ENCODE measurements around the gene PPA2.
"Not testable (repeated sequence)": the region's sequence is repeated elsewhere in the genome, so short reads cannot be mapped to it uniquely, and the experiment has no call there.

PPA2 gene

DNA sequence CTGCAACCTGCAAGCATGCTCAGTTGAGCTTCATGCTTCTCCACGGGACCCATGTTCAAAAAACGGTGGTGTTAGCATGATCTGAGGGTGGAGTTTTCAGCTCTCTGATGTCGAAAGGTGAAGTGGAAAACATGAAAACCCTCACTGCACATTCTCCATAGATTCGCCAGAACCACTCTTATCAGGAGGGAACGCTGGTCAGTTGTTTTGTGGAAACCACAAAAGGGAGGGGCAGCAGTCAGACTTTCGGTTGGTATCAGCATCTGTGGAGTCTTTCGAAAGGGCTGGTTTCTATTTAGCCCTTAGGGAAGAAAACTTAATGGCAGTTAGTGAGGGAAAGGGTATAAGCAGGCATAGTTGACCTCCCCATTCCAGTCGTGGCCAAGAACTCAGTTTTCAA lies 12.6 kb downstream of the PPA2 start:
- Histone ChIP-seq H3K4me2 (ENCODE audit: low read length) (no peak overlapping the region), H3K36me3 (ENCODE audit: insufficient read depth, low read length) (peaks cover 14% of the 10 kb centered on the region)
- TF ChIP-seq EZH2 (IDR thresholded peaks at IDR 0.05; ENCODE audit: borderline replicate concordance, low read length) = no peak
- TF ChIP-seq, protein P1, sequence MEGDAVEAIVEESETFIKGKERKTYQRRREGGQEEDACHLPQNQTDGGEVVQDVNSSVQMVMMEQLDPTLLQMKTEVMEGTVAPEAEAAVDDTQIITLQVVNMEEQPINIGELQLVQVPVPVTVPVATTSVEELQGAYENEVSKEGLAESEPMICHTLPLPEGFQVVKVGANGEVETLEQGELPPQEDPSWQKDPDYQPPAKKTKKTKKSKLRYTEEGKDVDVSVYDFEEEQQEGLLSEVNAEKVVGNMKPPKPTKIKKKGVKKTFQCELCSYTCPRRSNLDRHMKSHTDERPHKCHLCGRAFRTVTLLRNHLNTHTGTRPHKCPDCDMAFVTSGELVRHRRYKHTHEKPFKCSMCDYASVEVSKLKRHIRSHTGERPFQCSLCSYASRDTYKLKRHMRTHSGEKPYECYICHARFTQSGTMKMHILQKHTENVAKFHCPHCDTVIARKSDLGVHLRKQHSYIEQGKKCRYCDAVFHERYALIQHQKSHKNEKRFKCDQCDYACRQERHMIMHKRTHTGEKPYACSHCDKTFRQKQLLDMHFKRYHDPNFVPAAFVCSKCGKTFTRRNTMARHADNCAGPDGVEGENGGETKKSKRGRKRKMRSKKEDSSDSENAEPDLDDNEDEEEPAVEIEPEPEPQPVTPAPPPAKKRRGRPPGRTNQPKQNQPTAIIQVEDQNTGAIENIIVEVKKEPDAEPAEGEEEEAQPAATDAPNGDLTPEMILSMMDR (IDR thresholded peaks at IDR 0.05; ENCODE audit: low read length) = no peak

DNA sequence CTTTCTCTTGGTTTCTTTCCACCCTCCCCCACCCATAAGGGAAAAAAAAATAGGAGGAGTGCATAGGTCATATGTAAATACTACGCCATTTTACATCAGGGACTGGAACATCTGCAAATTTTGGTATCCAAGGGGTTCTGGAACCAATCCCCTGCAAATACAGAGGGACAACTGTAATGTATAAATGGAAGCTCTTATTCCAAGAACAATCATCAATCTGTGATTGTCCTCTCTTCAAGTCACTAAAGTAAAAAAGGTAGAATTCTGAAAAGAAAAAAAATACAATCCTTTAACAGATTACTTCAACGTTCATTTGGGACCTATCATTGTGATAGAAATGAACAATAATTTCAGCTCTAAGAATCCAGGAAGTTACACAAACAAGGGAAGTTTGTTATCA lies 13.6 kb downstream of the PPA2 start:
- Histone ChIP-seq H3K9ac (ENCODE audit: low read length) (no peak overlapping the region), H3F3A (ENCODE audit: insufficient read depth, low read length) (no peaks in the 10 kb centered on the region), H3K36me3 (ENCODE audit: insufficient read depth, low read length) (peaks cover 20% of the 10 kb centered on the region), H3K9me2 (ENCODE audit: low read depth, low read length) (no peaks in the 10 kb centered on the region), H3K9me3 (ENCODE audit: low read length) (no peaks in the 10 kb centered on the region), H2AFZ (ENCODE audit: low read length) (no peak overlapping the region), H3K27me3 (ENCODE audit: insufficient read depth, low read length) (no peaks in the 10 kb centered on the region), H3K4me3 (ENCODE audit: low read depth, low read length, poor library complexity, severe bottlenecking) (no peak overlapping the region), H3K79me2 (ENCODE audit: insufficient read depth, low read length) (no peaks in the 10 kb centered on the region), H4K20me1 (ENCODE audit: insufficient read depth, low read length) (no peaks in the 10 kb centered on the region; the same call in 1 of the 2 replicates), H3K4me2 (ENCODE audit: low read length) (no peak overlapping the region), H3K27ac (ENCODE audit: low read depth, low read length, poor library complexity, severe bottlenecking) (no peak overlapping the region), H3K4me1 (ENCODE audit: insufficient read depth, low read length, severe bottlenecking) (no peaks in the 10 kb centered on the region)
- TF ChIP-seq, protein P1 (IDR thresholded peaks at IDR 0.05; ENCODE audit: low read length) = no peak
- no peak for TF ChIP-seq EZH2 (IDR thresholded peaks at IDR 0.05; ENCODE audit: borderline replicate concordance, low read length)

More for the DNA sequence above, 12.6 kb downstream of the PPA2 start:
- H3K27ac ChIP-seq (ENCODE audit: low read depth, low read length, poor library complexity, severe bottlenecking) = no peak overlapping the region
- H3K9ac ChIP-seq (ENCODE audit: low read length) = no peak overlapping the region
- H3K4me1 ChIP-seq (ENCODE audit: insufficient read depth, low read length, severe bottlenecking) = no peaks in the 10 kb centered on the region
- H3F3A ChIP-seq (ENCODE audit: insufficient read depth, low read length) = no peaks in the 10 kb centered on the region
- no peaks in the 10 kb centered on the region; the same call in 1 of the 2 replicates for H4K20me1 ChIP-seq (ENCODE audit: insufficient read depth, low read length)
- no peaks in the 10 kb centered on the region for H3K79me2 ChIP-seq (ENCODE audit: insufficient read depth, low read length)
- no peaks in the 10 kb centered on the region for H3K9me2 ChIP-seq (ENCODE audit: low read depth, low read length)
- no peaks in the 10 kb centered on the region for H3K27me3 ChIP-seq (ENCODE audit: insufficient read depth, low read length)
- no peak overlapping the region for H3K4me3 ChIP-seq (ENCODE audit: low read depth, low read length, poor library complexity, severe bottlenecking)
- no peak overlapping the region for H2AFZ ChIP-seq (ENCODE audit: low read length)
- no peaks in the 10 kb centered on the region for H3K9me3 ChIP-seq (ENCODE audit: low read length)

DNA sequence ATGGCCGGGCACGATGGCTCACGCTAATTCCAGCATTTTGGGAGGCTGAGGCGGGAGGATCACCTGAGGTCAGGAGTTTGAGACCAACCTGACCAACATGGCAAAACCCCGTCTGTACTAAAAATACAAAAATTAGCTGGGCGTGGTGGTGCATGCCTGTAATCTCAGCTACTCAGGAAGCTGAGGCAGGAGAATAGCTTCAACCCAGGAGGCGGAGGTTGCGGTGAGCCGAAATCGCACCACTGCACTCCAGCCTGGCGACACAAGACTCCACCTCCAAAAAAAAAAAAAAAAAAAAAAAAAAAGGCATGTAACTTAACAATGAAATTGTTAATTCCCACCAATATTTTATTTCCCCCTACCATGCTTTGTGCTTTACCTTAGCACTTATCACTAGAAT lies 15.3 kb downstream of the PPA2 start:
- not testable (repeated sequence) for H4K20me1 ChIP-seq (ENCODE audit: insufficient read depth, low read length); H2AFZ ChIP-seq (ENCODE audit: low read length); H3K79me2 ChIP-seq (ENCODE audit: insufficient read depth, low read length); H3K4me3 ChIP-seq (ENCODE audit: low read depth, low read length, poor library complexity, severe bottlenecking); H3K4me2 ChIP-seq (ENCODE audit: low read length); H3K4me1 ChIP-seq (ENCODE audit: insufficient read depth, low read length, severe bottlenecking); H3K9me2 ChIP-seq (ENCODE audit: low read depth, low read length); H3K27ac ChIP-seq (ENCODE audit: low read depth, low read length, poor library complexity, severe bottlenecking); H3K9me3 ChIP-seq (ENCODE audit: low read length); H3K9ac ChIP-seq (ENCODE audit: low read length); H3K27me3 ChIP-seq (ENCODE audit: insufficient read depth, low read length); H3F3A ChIP-seq (ENCODE audit: insufficient read depth, low read length)
- H3K36me3 ChIP-seq (ENCODE audit: insufficient read depth, low read length) = peaks cover 26% of the 10 kb centered on the region

DNA sequence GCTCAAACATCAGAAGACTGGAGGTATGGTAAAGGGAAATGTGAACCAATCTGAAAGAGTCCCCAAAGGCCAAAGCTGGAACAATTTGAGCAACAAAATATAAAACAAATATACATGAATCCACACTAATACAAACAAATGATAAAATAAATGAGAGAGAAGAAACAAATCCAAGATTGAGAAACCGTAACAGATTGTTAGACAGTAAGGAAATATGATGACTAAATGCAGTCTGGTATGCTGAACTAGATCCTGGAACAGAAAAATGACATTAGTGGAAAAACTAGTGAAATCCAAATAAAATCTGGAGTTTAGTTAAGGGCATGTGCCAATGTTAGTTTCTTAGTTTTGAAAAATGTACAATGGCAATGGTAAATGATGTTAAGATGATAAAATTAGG lies 15.9 kb downstream of the PPA2 start:
- no peaks in the 10 kb centered on the region for H3K27me3 ChIP-seq (ENCODE audit: insufficient read depth, low read length)
- H3K79me2 ChIP-seq (ENCODE audit: insufficient read depth, low read length) = no peaks in the 10 kb centered on the region
- no peak overlapping the region for H3K9ac ChIP-seq (ENCODE audit: low read length)
- peaks cover 24% of the 10 kb centered on the region; the same call in 1 of the 2 replicates for H3K36me3 ChIP-seq (ENCODE audit: insufficient read depth, low read length)
- no peaks in the 10 kb centered on the region; the same call in 1 of the 2 replicates for H4K20me1 ChIP-seq (ENCODE audit: insufficient read depth, low read length)
- no peak overlapping the region for H3K4me2 ChIP-seq (ENCODE audit: low read length)
- no peaks in the 10 kb centered on the region for H3K9me3 ChIP-seq (ENCODE audit: low read length)
- no peak overlapping the region for H2AFZ ChIP-seq (ENCODE audit: low read length)
- TF ChIP-seq EZH2 (IDR thresholded peaks at IDR 0.05; ENCODE audit: borderline replicate concordance, low read length) = no peak
- TF ChIP-seq, protein P1 (IDR thresholded peaks at IDR 0.05; ENCODE audit: low read length) = no peak
- no peaks in the 10 kb centered on the region for H3K9me2 ChIP-seq (ENCODE audit: low read depth, low read length)
- no peaks in the 10 kb centered on the region for H3K4me1 ChIP-seq (ENCODE audit: insufficient read depth, low read length, severe bottlenecking)
- no peak overlapping the region for H3K27ac ChIP-seq (ENCODE audit: low read depth, low read length, poor library complexity, severe bottlenecking)
- no peaks in the 10 kb centered on the region for H3F3A ChIP-seq (ENCODE audit: insufficient read depth, low read length)
- H3K4me3 ChIP-seq (ENCODE audit: low read depth, low read length, poor library complexity, severe bottlenecking) = no peak overlapping the region

Measured in OCI-LY1 (cell line).